Ectodermal cell (in vitro differentiated cells): ENCODE data around the gene SNAPC4.
"Not testable (repeated sequence)": the region's sequence is repeated elsewhere in the genome, so short reads cannot be mapped to it uniquely, and the experiment has no call there.

Experiments used
- H3K27ac ChIP-seq: 2 replicates; pipeline ENCODE4 v1.7.0; 2013; ENCODE audit warnings: mild to moderate bottlenecking, low read depth, low read length; ENCODE audit not compliant: insufficient read depth, poor library complexity, severe bottlenecking
- H3K27me3 ChIP-seq: 2 replicates; pipeline ENCODE4 v1.7.0; 2013; ENCODE audit warnings: mild to moderate bottlenecking, low read length; ENCODE audit not compliant: insufficient read depth, control insufficient read depth, poor library complexity, severe bottlenecking
- H3K36me3 ChIP-seq: one replicate; pipeline ENCODE4 v1.7.0; 2013; ENCODE audit warnings: low read length; ENCODE audit not compliant: control insufficient read depth, insufficient read depth
- H3K4me1 ChIP-seq: one replicate; pipeline ENCODE4 v1.7.0; 2013; ENCODE audit warnings: low read length; ENCODE audit not compliant: control insufficient read depth, insufficient read depth
- H3K4me3 ChIP-seq: 2 replicates; pipeline ENCODE4 v1.7.0; 2013; ENCODE audit warnings: low read depth, low read length, control low read depth; ENCODE audit not compliant: insufficient read depth
- H3K9me3 ChIP-seq: 2 replicates; pipeline ENCODE4 v1.7.0; 2013; ENCODE audit warnings: mild to moderate bottlenecking, low read length, moderate library complexity; ENCODE audit not compliant: control insufficient read depth
- WGBS, 2 experiments: methylation state at CpG; one replicate each; pipeline ENCODE4 v1.1.7; 2013; ENCODE audit warnings: missing lambda C conversion rate in 2 of 2; 5-methylcytosine and 5-hydroxymethylcytosine counted together

The SNAPC4 gene

GRCh38 chr9:136432591-136432990 lies 32.6 kb upstream of the SNAPC4 start:
- H3K36me3 ChIP-seq: peaks cover 17% of the 10 kb centered on the region
- no peaks in the 10 kb centered on the region for H3K9me3 ChIP-seq
- H3K4me1 ChIP-seq: peaks cover 2% of the 10 kb centered on the region
- H3K27me3 ChIP-seq: no peaks in the 10 kb centered on the region
- no peak overlapping the region for H3K4me3 ChIP-seq
- H3K27ac ChIP-seq: no peak overlapping the region
- 85 to 86% methylated on average over 26 of the region's 26 CpGs for WGBS, 2 experiments

GRCh38 chr9:136431782-136432350 lies 31.9 kb upstream of the SNAPC4 start:
- peaks cover 17% of the 10 kb centered on the region for H3K36me3 ChIP-seq
- no peaks in the 10 kb centered on the region for H3K27me3 ChIP-seq
- H3K9me3 ChIP-seq: no peaks in the 10 kb centered on the region
- H3K4me1 ChIP-seq: no peaks in the 10 kb centered on the region
- H3K4me3 ChIP-seq: no peak overlapping the region
- no peak overlapping the region for H3K27ac ChIP-seq
- 96 to 97% methylated on average over 36 of the region's 36 CpGs for WGBS, 2 experiments

- no peak overlapping the region for H3K27ac ChIP-seq
- H3K4me1 ChIP-seq: no peaks in the 10 kb centered on the region
- no peak overlapping the region for H3K4me3 ChIP-seq
- peaks cover 17% of the 10 kb centered on the region for H3K36me3 ChIP-seq
- no peaks in the 10 kb centered on the region for H3K27me3 ChIP-seq
- 95 to 97% methylated on average over 24 to 26 of the region's 29 CpGs for WGBS, 2 experiments
- no peaks in the 10 kb centered on the region for H3K9me3 ChIP-seq
Measured at GRCh38 chr9:136430588-136431234, 30.7 kb upstream of the SNAPC4 start.

- Histone ChIP-seq H3K27ac (no peak overlapping the region), H3K4me3 (no peak overlapping the region), H3K4me1 (no peaks in the 10 kb centered on the region), H3K36me3 (peaks cover 17% of the 10 kb centered on the region), H3K9me3 (no peaks in the 10 kb centered on the region), H3K27me3 (no peaks in the 10 kb centered on the region)
- 93 to 94% methylated on average over 32 of the region's 32 CpGs for WGBS, 2 experiments
Measured at GRCh38 chr9:136429683-136430491, 29.9 kb upstream of the SNAPC4 start.

GRCh38 chr9:136429075-136429628 lies 29.2 kb upstream of the SNAPC4 start:
- Histone ChIP-seq H3K9me3 (no peaks in the 10 kb centered on the region), H3K27ac (no peak overlapping the region), H3K4me1 (no peaks in the 10 kb centered on the region), H3K27me3 (no peaks in the 10 kb centered on the region), H3K4me3 (no peak overlapping the region), H3K36me3 (peaks cover 17% of the 10 kb centered on the region)
- 89 to 90% methylated on average over 21 of the region's 21 CpGs for WGBS, 2 experiments

GRCh38 chr9:136426787-136427186 lies 26.8 kb upstream of the SNAPC4 start:
- no peaks in the 10 kb centered on the region for H3K9me3 ChIP-seq
- WGBS, 2 experiments: 96% methylated on average over 12 of the region's 12 CpGs
- no peaks in the 10 kb centered on the region for H3K4me1 ChIP-seq
- H3K4me3 ChIP-seq: no peak overlapping the region
- H3K27ac ChIP-seq: no peak overlapping the region
- H3K27me3 ChIP-seq: no peaks in the 10 kb centered on the region
- H3K36me3 ChIP-seq: peaks cover 27% of the 10 kb centered on the region

- not testable (repeated sequence) for H3K27me3 ChIP-seq, H3K27ac ChIP-seq, H3K4me1 ChIP-seq, H3K4me3 ChIP-seq, H3K9me3 ChIP-seq
- peaks cover 32% of the 10 kb centered on the region for H3K36me3 ChIP-seq
- 91 to 94% methylated on average over 7 of the region's 7 CpGs for WGBS, 2 experiments
Measured at GRCh38 chr9:136425367-136425766, 25.4 kb upstream of the SNAPC4 start.

- Histone ChIP-seq H3K27ac (no peak overlapping the region), H3K4me3 (no peak overlapping the region), H3K4me1 (no peaks in the 10 kb centered on the region), H3K36me3 (peaks cover 28% of the 10 kb centered on the region), H3K27me3 (no peaks in the 10 kb centered on the region), H3K9me3 (no peaks in the 10 kb centered on the region)
- WGBS, 2 experiments: 90 to 91% methylated on average over 27 of the region's 27 CpGs
Measured at GRCh38 chr9:136424750-136425362, 24.9 kb upstream of the SNAPC4 start.

GRCh38 chr9:136423432-136424146 lies 23.6 kb upstream of the SNAPC4 start:
- Histone ChIP-seq H3K9me3 (no peaks in the 10 kb centered on the region), H3K36me3 (peaks cover 29% of the 10 kb centered on the region), H3K27me3 (no peaks in the 10 kb centered on the region), H3K27ac (no peak overlapping the region), H3K4me1 (no peaks in the 10 kb centered on the region), H3K4me3 (no peak overlapping the region)
- 89% methylated on average over 43 of the region's 43 CpGs for WGBS, 2 experiments
